ENCODE data around the gene SHB. TPM values are rescaled to one million over a fixed set of nuclear protein-coding genes. Genes with fewer than 3 reads are reported as not detected.

The SHB gene
- total RNA-seq, 4 donors from 2014 or later, result 12.3 to 22.9 (median 16.3) TPM

DNA sequence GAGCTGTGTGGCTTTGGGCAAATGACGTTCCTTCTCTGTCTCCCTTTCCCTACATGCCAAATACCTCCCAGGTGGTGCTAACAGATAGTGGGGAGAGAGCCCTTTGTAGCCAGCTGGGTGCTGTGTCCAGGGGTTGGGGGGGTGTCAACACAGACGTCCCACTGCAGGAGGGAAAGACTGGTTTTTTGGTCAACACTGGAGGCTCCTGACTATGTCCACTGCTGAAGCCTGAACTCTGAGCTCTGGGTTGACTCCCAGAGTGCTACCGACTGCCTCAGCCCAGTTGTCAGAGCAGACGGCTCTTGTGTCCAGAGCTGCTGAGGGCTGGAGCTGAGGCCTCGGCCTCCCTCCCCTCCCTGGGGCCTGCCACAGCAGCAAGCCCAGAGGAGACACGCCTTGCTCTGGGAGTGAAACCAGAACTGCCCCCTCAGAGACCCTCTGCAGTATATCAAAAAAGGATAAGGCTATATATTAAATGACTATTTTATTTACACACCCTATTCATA, 150.3 kb downstream of the SHB start:
- 84% methylated on average over 5 of the region's 6 CpGs for WGBS
- H3K4me1 ChIP-seq, result peaks cover 31% of the 10 kb centered on the region

DNA sequence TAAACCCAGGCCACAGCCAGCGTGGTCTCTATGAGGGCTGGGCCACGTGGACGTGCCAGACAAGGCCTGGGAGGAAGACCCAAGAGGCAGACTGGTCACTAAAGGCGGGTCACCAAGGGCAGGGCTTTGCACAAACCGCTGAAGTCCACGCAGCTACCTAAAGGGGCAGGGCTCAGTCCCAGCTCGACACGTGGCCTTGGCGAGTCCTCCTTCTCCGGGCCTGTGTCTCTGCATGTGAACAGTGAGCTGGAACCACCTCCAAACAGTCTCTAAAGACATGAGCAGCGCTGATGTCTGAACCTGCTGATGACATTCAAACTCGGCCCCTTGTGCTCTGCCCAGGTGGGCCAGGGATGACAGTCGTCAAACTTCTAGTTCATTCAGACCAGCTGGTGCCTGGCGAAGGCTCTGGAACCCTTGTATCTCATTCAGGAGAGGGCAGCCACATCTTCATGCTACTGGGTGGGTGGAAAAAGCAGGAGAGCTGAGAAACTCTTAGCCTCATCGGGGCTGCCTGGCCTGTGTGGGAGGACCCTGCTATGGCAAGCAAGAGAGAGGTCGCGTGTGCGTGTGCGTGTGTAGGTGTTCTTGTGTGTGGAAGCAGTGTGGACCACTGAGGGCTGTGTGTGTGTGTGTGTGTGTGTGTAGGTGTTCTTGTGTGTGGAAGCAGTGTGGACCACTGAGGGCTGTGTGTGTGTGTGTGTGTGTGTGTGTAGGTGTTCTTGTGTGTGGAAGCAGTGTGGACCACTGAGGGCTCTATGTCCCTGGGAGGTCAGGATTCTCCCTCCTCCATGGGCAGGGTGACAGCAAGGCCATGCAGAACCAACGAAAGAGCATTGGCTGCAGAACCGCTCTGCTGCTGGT, 151.0 kb downstream of the SHB start:
- Histone ChIP-seq H3K4me1 (peaks cover 35% of the 10 kb centered on the region), H3K9me3 (no peaks in the 10 kb centered on the region), H3K27me3 (no peaks in the 10 kb centered on the region), H3K27ac (no peak overlapping the region), H3K36me3 (peaks cover 4% of the 10 kb centered on the region), H3K4me3 (no peak overlapping the region)
- DNase-seq (ENCODE audit: low spot score in 2 of 2), result no peak
- WGBS, result 83% methylated on average over 15 of the region's 21 CpGs
- TF ChIP-seq EP300 (IDR thresholded peaks at IDR 0.05) (no peak), POLR2AphosphoS5 (IDR thresholded peaks at IDR 0.05) (no peak), POLR2A (IDR thresholded peaks at IDR 0.05) (no peak)
- TF ChIP-seq, protein P1, sequence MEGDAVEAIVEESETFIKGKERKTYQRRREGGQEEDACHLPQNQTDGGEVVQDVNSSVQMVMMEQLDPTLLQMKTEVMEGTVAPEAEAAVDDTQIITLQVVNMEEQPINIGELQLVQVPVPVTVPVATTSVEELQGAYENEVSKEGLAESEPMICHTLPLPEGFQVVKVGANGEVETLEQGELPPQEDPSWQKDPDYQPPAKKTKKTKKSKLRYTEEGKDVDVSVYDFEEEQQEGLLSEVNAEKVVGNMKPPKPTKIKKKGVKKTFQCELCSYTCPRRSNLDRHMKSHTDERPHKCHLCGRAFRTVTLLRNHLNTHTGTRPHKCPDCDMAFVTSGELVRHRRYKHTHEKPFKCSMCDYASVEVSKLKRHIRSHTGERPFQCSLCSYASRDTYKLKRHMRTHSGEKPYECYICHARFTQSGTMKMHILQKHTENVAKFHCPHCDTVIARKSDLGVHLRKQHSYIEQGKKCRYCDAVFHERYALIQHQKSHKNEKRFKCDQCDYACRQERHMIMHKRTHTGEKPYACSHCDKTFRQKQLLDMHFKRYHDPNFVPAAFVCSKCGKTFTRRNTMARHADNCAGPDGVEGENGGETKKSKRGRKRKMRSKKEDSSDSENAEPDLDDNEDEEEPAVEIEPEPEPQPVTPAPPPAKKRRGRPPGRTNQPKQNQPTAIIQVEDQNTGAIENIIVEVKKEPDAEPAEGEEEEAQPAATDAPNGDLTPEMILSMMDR (IDR thresholded peaks at IDR 0.05), result no peak

More for the DNA sequence above, 150.3 kb downstream of the SHB start:
- no peak overlapping the region for H3K4me3 ChIP-seq
- peaks cover 4% of the 10 kb centered on the region for H3K36me3 ChIP-seq
- no peak overlapping the region for H3K27ac ChIP-seq
- H3K27me3 ChIP-seq, result no peaks in the 10 kb centered on the region
- DNase-seq (ENCODE audit: low spot score in 2 of 2), result no peak
- no peaks in the 10 kb centered on the region for H3K9me3 ChIP-seq
- TF ChIP-seq POLR2AphosphoS5 (IDR thresholded peaks at IDR 0.05) (no peak), EP300 (IDR thresholded peaks at IDR 0.05) (no peak), POLR2A (IDR thresholded peaks at IDR 0.05) (no peak)
- TF ChIP-seq, protein P1 (IDR thresholded peaks at IDR 0.05), result no peak

DNA sequence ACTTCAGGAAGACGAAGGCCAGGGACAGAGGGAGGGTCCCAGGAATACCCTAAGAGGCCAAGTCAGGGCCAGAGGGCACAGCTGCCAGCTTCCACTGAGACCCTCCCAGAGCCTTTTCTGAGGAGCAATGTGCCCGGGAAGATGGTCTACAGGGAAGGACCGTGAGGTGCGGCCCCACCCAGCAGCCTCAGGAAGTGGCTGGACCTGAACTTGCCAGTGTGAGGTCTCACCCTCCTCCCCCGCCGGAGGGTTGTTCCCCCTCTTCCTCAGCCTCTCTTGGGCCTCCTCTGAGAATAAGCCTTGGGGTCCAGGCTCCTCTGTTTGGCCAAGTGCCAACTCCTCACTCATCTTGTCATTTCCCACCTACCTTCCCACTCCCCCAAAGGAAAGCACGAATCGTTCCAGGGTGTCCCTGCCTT, 151.7 kb downstream of the SHB start:
- H3K27me3 ChIP-seq, result no peaks in the 10 kb centered on the region
- peaks cover 4% of the 10 kb centered on the region for H3K36me3 ChIP-seq
- peaks cover 31% of the 10 kb centered on the region for H3K4me1 ChIP-seq
- DNase-seq (ENCODE audit: low spot score in 2 of 2), result no peak
- TF ChIP-seq POLR2AphosphoS5 (IDR thresholded peaks at IDR 0.05), result no peak
- TF ChIP-seq, protein P1 (IDR thresholded peaks at IDR 0.05), result no peak
- TF ChIP-seq POLR2A (IDR thresholded peaks at IDR 0.05), result no peak
- TF ChIP-seq EP300 (IDR thresholded peaks at IDR 0.05), result no peak
- H3K9me3 ChIP-seq, result no peaks in the 10 kb centered on the region
- H3K4me3 ChIP-seq, result no peak overlapping the region
- WGBS, result 59% methylated on average over 8 of the region's 8 CpGs
- peak overlapping the region; percentile 36 for H3K27ac ChIP-seq

DNA sequence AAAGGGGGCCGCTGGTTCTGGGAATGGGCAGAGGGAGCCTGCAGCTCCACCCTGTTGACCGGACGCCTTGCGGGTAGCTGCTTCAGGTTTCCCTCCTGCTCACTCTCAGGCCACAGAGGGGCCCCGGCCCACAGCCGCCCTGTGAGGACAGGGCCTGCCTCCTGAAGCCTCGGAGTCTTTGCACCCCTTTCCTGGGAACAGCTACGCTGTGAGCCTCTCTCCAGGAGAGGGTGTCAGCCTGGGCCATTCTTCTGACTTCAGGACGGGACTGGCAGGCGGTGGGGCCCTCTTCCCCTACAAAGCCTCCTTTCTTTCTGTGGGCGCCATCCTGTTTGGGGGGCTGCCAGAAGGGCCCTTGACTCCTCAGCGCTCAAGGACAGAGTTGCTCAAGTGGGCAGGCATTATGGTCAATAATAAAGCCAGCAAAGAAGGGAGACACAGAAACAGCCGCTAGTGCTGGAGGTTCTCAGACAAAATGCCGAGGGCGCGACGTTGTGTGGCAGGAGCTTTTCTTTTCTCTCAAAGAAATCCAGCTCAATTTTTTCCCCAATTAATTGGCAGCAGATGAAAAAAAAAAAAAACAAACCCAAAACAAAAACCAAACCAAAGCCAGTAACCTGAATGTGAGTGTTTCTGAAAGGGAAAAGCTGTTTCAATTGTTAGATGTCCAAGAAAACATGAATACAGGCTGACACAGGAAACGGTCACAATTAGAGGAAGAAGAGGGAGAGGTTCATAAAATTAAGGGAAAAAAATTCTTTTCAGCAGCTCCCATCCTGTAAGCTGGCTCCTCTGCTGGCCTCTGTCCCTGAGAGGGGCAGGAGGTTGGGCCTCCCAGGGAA, 152.3 kb downstream of the SHB start:
- Histone ChIP-seq H3K9me3 (no peaks in the 10 kb centered on the region), H3K27ac (peak overlapping the region; percentile 51), H3K4me3 (no peak overlapping the region), H3K36me3 (peaks cover 4% of the 10 kb centered on the region), H3K4me1 (peaks cover 25% of the 10 kb centered on the region), H3K27me3 (no peaks in the 10 kb centered on the region)
- DNase-seq (ENCODE audit: low spot score in 2 of 2), result no peak
- 79% methylated on average over 15 of the region's 18 CpGs for WGBS
- TF ChIP-seq, protein P1 (IDR thresholded peaks at IDR 0.05), result no peak
- TF ChIP-seq POLR2AphosphoS5 (IDR thresholded peaks at IDR 0.05) (no peak), EP300 (IDR thresholded peaks at IDR 0.05) (no peak), POLR2A (IDR thresholded peaks at IDR 0.05) (no peak)
